K562 (cell line): ENCODE measurements around the gene DCAF4. TPM values are rescaled to one million over a fixed set of nuclear protein-coding genes. Genes with fewer than 3 reads are reported as not detected.

Experiments used
- ATAC-seq: fragments of 200-7000 bp; cut with Tn5 transposase; 3 replicates; pipeline ENCODE4 v1.9.1; 2020; ENCODE audit warnings: moderate library complexity
- BruUV-seq: library from RNA; stranded (reverse); fragments of 400-500 nt; replicated peaks from 2 replicates; lab custom pipeline; 2021; lab: Mats Ljungman, UMichigan
- CTCF ChIA-PET: fragments of 300-600 bp; formaldehyde crosslinking; extraction: SDS; loops from one replicate; lab custom pipeline; 2021; ENCODE audit warnings: low intra/inter-chr PET ratio; lab: Yijun Ruan, JAX
- POLR2A ChIA-PET: fragments of 300-600, 350-650 bp; sonication (Branson Sonifier 250); formaldehyde crosslinking; extraction: SDS; loops from one replicate; lab custom pipeline; 2021; ENCODE audit warnings: antibody characterized with exemption, inconsistent platforms; lab: Yijun Ruan, JAX
- DNase-seq, 4 experiments: peaks; one replicate each; pipeline versions ENCODE4 v3.0.0 to v3.0.0-alpha.2; 2011 to 2018; ENCODE audit warnings: low spot score in 3 of 4, mixed read lengths in 3 of 4; ENCODE audit errors: extremely low read depth in 1 of 4
- FAIRE-seq: peaks from 2 replicates; lab custom pipeline; 2011; peaks lifted over from hg19 to GRCh38; lab: Jason Lieb, UNC
- H2AFZ ChIP-seq: 2 replicates; pipeline ENCODE4 v1.6.0; 2011; ENCODE audit warnings: low read depth, low read length, control low read depth, inconsistent platforms
- H3K27ac ChIP-seq: fragments of 200-600 bp; 3 replicates; pipeline ENCODE4 v1.8.0; 2011; ENCODE audit warnings: low read depth, mild to moderate bottlenecking, control low read depth, inconsistent platforms, low read length, moderate library complexity, mixed read lengths; ENCODE audit errors: extremely low read depth
- H3K27me3 ChIP-seq, 2 experiments: fragments of 300-600 bp in 1 of 2; 2 replicates in 1 of 2; 3 replicates in 1 of 2; pipeline versions ENCODE4 v1.6.0 to v1.8.0; 2011; ENCODE audit warnings: inconsistent platforms in 2 of 2, low read length in 2 of 2, mild to moderate bottlenecking in 1 of 2, mixed read lengths in 1 of 2, moderate library complexity in 1 of 2; ENCODE audit not compliant: control insufficient read depth in 2 of 2, insufficient read depth in 2 of 2
- H3K36me3 ChIP-seq: fragments of 300-600 bp; 3 replicates; pipeline ENCODE4 v1.8.0; 2011; ENCODE audit warnings: mild to moderate bottlenecking, low read length, inconsistent platforms; ENCODE audit not compliant: control insufficient read depth, insufficient read depth
- H3K4me1 ChIP-seq, 2 experiments: fragments of 200-600 bp in 1 of 2; replicated peaks in 1 of 2; 2 replicates in 1 of 2; 3 replicates in 1 of 2; pipeline versions ENCODE4 v1.5.1 to v1.8.0; 2011; ENCODE audit warnings: inconsistent platforms in 2 of 2, low read length in 2 of 2, mild to moderate bottlenecking in 1 of 2, mixed read lengths in 1 of 2, moderate library complexity in 1 of 2; ENCODE audit not compliant: control insufficient read depth in 2 of 2, insufficient read depth in 2 of 2
- H3K4me2 ChIP-seq: 2 replicates; pipeline ENCODE4 v1.6.1; 2011; ENCODE audit warnings: low read length, control low read depth, inconsistent platforms, mixed read lengths; ENCODE audit not compliant: insufficient read depth
- H3K4me3 ChIP-seq: fragments of 200-600 bp; sonication (generic), shearing (Covaris generic); 2 replicates; pipeline ENCODE4 v1.5.1; 2016; ENCODE audit warnings: control low read depth, inconsistent platforms
- H3K79me2 ChIP-seq: fragments of 200-600 bp; 3 replicates; pipeline ENCODE4 v1.8.0; 2011; ENCODE audit warnings: low read length, inconsistent platforms; ENCODE audit not compliant: control insufficient read depth, insufficient read depth
- H3K9ac ChIP-seq, 2 experiments: 2 replicates each; pipeline versions ENCODE4 v1.6.0 to v1.6.1; 2011; ENCODE audit warnings: low read depth in 2 of 2, low read length in 2 of 2, control low read depth in 1 of 2, inconsistent platforms in 1 of 2, mild to moderate bottlenecking in 1 of 2, mixed read lengths in 1 of 2; ENCODE audit not compliant: insufficient read depth in 1 of 2
- H3K9me1 ChIP-seq: one replicate; pipeline ENCODE4 v1.6.0; 2011; ENCODE audit warnings: inconsistent platforms, mild to moderate bottlenecking, low read length, moderate library complexity; ENCODE audit not compliant: control insufficient read depth, insufficient read depth
- H3K9me3 ChIP-seq: replicated peaks from 2 replicates; pipeline ENCODE4 v1.5.1; 2011; ENCODE audit warnings: low read depth, low read length, inconsistent platforms; ENCODE audit not compliant: control insufficient read depth, insufficient read depth
- H4K20me1 ChIP-seq: replicated peaks from 2 replicates; pipeline ENCODE4 v1.6.1; 2011; ENCODE audit warnings: low read length, inconsistent platforms, mixed read lengths; ENCODE audit not compliant: control insufficient read depth, insufficient read depth
- POLR2A ChIP-seq: fragments of 450-650 bp; conservative IDR thresholded peaks from 2 replicates; pipeline ENCODE4 v1.6.1; 2016
- SMARCB1 ChIP-seq: IDR thresholded peaks from 2 replicates; pipeline ENCODE4 v1.6.1; 2011; ENCODE audit warnings: improper control_type of control experiment, low read depth; ENCODE audit not compliant: insufficient read length
- WGBS: fragments of 100-300 bp; shearing (Covaris generic); methylation state at CpG from one replicate; pipeline ENCODE4 v1.1.6; 2016; ENCODE audit warnings: low coverage, mixed read lengths; ENCODE audit not compliant: insufficient coverage; ENCODE audit errors: missing lambda C conversion rate; 5-methylcytosine and 5-hydroxymethylcytosine counted together
- in situ Hi-C: fragments of 300-500 bp; cut with MboI; formaldehyde crosslinking; loops from 4 replicates; pipeline ENCODE4 v1.15.0; 2018; ENCODE audit warnings: inconsistent platforms, mixed read lengths
- intact Hi-C: fragments of 100-400 bp; cut with micrococcal nuclease; formaldehyde crosslinking; loops from 2 replicates; pipeline ENCODE4 v1.14.2; 2022
- polyA plus RNA-seq, 8 experiments: library from polyadenylated mRNA; depleted of rRNA in 4 of 8; stranded (reverse) in 5 of 8; unstranded in 3 of 8; fragments of >200 nt; fragmentation: Nextera tagmentation in 2 of 8; fragmentation: Illumina TruSeq in 1 of 8; extraction: Ambion mirVana in 2 of 8; extraction: Trizol in 1 of 8; gene quantifications; 2 replicates each; pipeline versions ENCODE4 v1.2.1 to v1.2.3, GENCODE V29; 2011 to 2014; ENCODE audit warnings: inconsistent platforms in 1 of 8, missing spikeins in 1 of 8
- total RNA-seq, 7 experiments: library from RNA; depleted of rRNA in 6 of 7; stranded (reverse); fragments of >200 nt in 6 of 7; fragmentation: Illumina TruSeq in 2 of 7; extraction: Trizol in 2 of 7; gene quantifications; 2 replicates each; pipeline versions ENCODE4 v1.2.1 to v1.2.3, GENCODE V29; 2011 to 2021; ENCODE audit warnings: low replicate concordance in 1 of 7

Gene DCAF4
- total and polyA plus RNA-seq, 9 of the 15 experiments (the other 6 are each of a cell fraction or from before 2014, with no cell fraction given): 2.7 to 49.2 (median 22.9) TPM

- Histone ChIP-seq H3K9ac (no peak overlapping the region), H3K4me1 (no peaks in the 10 kb centered on the region; a peak in 2 of 5 replicates), H3K9me1 (no peaks in the 10 kb centered on the region)
- 0 out of 2 replicates have a peak, but pooled peaks have one; percentile 29 for TF ChIP-seq POLR2A
- no peak for TF ChIP-seq SMARCB1
- TF ChIP-seq, all 486 proteins: peak for 1
- Histone ChIP-seq H3K36me3 (peaks cover 76% of the 10 kb centered on the region), H3K79me2 (no peaks in the 10 kb centered on the region), H3K4me2 (no peak overlapping the region), H3K27me3 (no peaks in the 10 kb centered on the region), H2AFZ (no peak overlapping the region), H3K27ac (no peak overlapping the region), H4K20me1 (no peaks in the 10 kb centered on the region), H3K9me3 (no peaks in the 10 kb centered on the region), H3K4me3 (no peak overlapping the region)
- DNase-seq (no peak), ATAC-seq (peak; percentile 18; the same call in 2 of the 3 replicates), FAIRE-seq (no peak)
- intact Hi-C loops (loop anchor here (2.0 kb wide), 1 partner anchor 431 kb away; no protein-coding TSS in a partner anchor), in situ Hi-C loops (loop anchor here (5.0 kb wide), 1 partner anchor 435 kb away; no protein-coding TSS in a partner anchor)
- ChIA-PET CTCF (interaction anchor here (1.0 to 2.0 kb wide), 3 partner anchors 28 to 434 kb away, joined by 3 to 22 read pairs (median 7); no protein-coding TSS in a partner anchor), POLR2A (interaction anchor here (0.7 to 1.0 kb wide), 2 partner anchors 15 to 111 kb away, joined by 3 read pairs; partner anchors contain the start of gene RBM25)
- WGBS: 87% methylated on average over 7 of the region's 9 CpGs
- no TSS peak for BruUV-seq
Observed at GRCh38 chr14:72947366-72948160, 21.3 kb downstream of the DCAF4 start.
